ENCODE measurements around the gene SLC27A3.

GRCh38 chr1:153741986-153742385 lies 33.2 kb upstream of the SLC27A3 start:
- no peak for TF ChIP-seq POLR2A (IDR thresholded peaks at IDR 0.05; ENCODE audit: low read depth, low read length)
- TF ChIP-seq POLR2AphosphoS5 (IDR thresholded peaks at IDR 0.05; ENCODE audit: low read depth, low read length): no peak
- TF ChIP-seq TAF1 (IDR thresholded peaks at IDR 0.05; ENCODE audit: borderline replicate concordance, low read depth, low read length): no peak

Measured in GM12892 (cell line).